H1 (cell line): Measurements from ENCODE around the gene UBC. TPM values are rescaled to one million over a fixed set of nuclear protein-coding genes. Genes with fewer than 3 reads are reported as not detected.

Experiments used
- CTCF ChIA-PET: fragments of 300-600 bp; sonication (Branson Sonifier 250); formaldehyde crosslinking; loops from one replicate; lab custom pipeline; 2021; ENCODE audit not compliant: partially characterized antibody; lab: Charles Lee
- POLR2A ChIA-PET: fragments of 300-600 bp; sonication (Branson Sonifier 250); formaldehyde crosslinking; loops from one replicate; lab custom pipeline; 2021; ENCODE audit warnings: inconsistent platforms; ENCODE audit not compliant: partially characterized antibody; lab: Charles Lee
- DNase-seq, 2 experiments: peaks; one replicate each; pipeline versions ENCODE4 v3.0.0 to v3.0.0-alpha.2; 2010 to 2022; ENCODE audit warnings: low spot score in 2 of 2, low read depth in 1 of 2, mixed read lengths in 1 of 2
- FAIRE-seq: peaks from 2 replicates; lab custom pipeline; 2011; peaks lifted over from hg19 to GRCh38; lab: Jason Lieb, UNC
- H2AFZ ChIP-seq: 2 replicates; pipeline ENCODE4 v1.8.1; 2012; ENCODE audit warnings: low read length, inconsistent platforms
- H2AK5ac ChIP-seq: 2 replicates; pipeline ENCODE4 v1.6.1; 2013; ENCODE audit warnings: low read depth, low read length
- H2BK120ac ChIP-seq: replicated peaks from 2 replicates; pipeline ENCODE3; 2013; ENCODE audit warnings: low read depth, low read length, inconsistent platforms
- H2BK12ac ChIP-seq: 2 replicates; pipeline ENCODE4 v1.6.1; 2013; ENCODE audit warnings: low read depth, low read length
- H2BK15ac ChIP-seq: 2 replicates; pipeline ENCODE4 v1.6.1; 2013; ENCODE audit warnings: low read length
- H2BK20ac ChIP-seq: 2 replicates; pipeline ENCODE4 v1.6.1; 2013; ENCODE audit warnings: low read length
- H2BK5ac ChIP-seq: 2 replicates; pipeline ENCODE4 v1.6.1; 2013; ENCODE audit warnings: low read depth, low read length
- H3K14ac ChIP-seq: 2 replicates; pipeline ENCODE4 v1.6.1; 2013; ENCODE audit warnings: inconsistent platforms; ENCODE audit not compliant: insufficient read length
- H3K18ac ChIP-seq: 2 replicates; pipeline ENCODE4 v1.6.1; 2013; ENCODE audit warnings: low read length; ENCODE audit errors: extremely low read depth
- H3K23ac ChIP-seq: 2 replicates; pipeline ENCODE4 v1.6.1; 2013; ENCODE audit warnings: inconsistent platforms; ENCODE audit not compliant: insufficient read length
- H3K23me2 ChIP-seq: 2 replicates; pipeline ENCODE4 v1.6.1; 2013; ENCODE audit warnings: low read depth, low read length
- H3K27ac ChIP-seq: 2 replicates; pipeline ENCODE4 v1.6.1; 2011; ENCODE audit warnings: low read depth, low read length, inconsistent platforms
- H3K27me3 ChIP-seq, 4 experiments: replicated peaks in 1 of 4; 1 replicate in 1 of 4; 2 replicates in 3 of 4; pipeline versions ENCODE4 v1.6.1 to v1.8.1; 2011 to 2013; ENCODE audit warnings: low read length in 3 of 4, mild to moderate bottlenecking in 3 of 4, inconsistent platforms in 2 of 4, mixed read lengths in 2 of 4, moderate library complexity in 1 of 4; ENCODE audit not compliant: control insufficient read depth in 3 of 4, insufficient read depth in 3 of 4; ENCODE audit errors: extremely low read depth in 1 of 4
- H3K36me3 ChIP-seq, 4 experiments: 2 replicates each; pipeline versions ENCODE4 v1.6.1 to v1.8.1; 2011 to 2013; ENCODE audit warnings: mild to moderate bottlenecking in 4 of 4, low read length in 3 of 4, moderate library complexity in 2 of 4, control low read depth in 1 of 4, inconsistent platforms in 1 of 4; ENCODE audit not compliant: insufficient read depth in 4 of 4, control insufficient read depth in 2 of 4
- H3K4ac ChIP-seq: replicated peaks from 2 replicates; pipeline ENCODE3; 2013; ENCODE audit warnings: low read length, low read depth, mixed read lengths, inconsistent platforms; ENCODE audit not compliant: insufficient read length
- H3K4me1 ChIP-seq, 4 experiments: replicated peaks in 1 of 4; 1 replicate in 1 of 4; 2 replicates in 3 of 4; pipeline versions ENCODE4 v1.6.1 to v1.8.1; 2011 to 2013; ENCODE audit warnings: low read length in 3 of 4, inconsistent platforms in 2 of 4, mixed read lengths in 1 of 4; ENCODE audit not compliant: insufficient read depth in 4 of 4, control insufficient read depth in 3 of 4
- H3K4me2 ChIP-seq, 2 experiments: 2 replicates each; pipeline versions ENCODE4 v1.6.1 to v1.8.1; 2011 to 2013; ENCODE audit warnings: low read depth in 2 of 2, low read length in 2 of 2, control low read depth in 1 of 2, inconsistent platforms in 1 of 2, mild to moderate bottlenecking in 1 of 2; ENCODE audit not compliant: insufficient read depth in 1 of 2
- H3K4me3 ChIP-seq, 4 experiments: fragments of 200-600, 300-600 bp in 1 of 4; sonication (generic), shearing (Covaris generic), sonication (Bioruptor Twin) in 1 of 4; 2 replicates each; pipeline versions ENCODE4 v1.5.1 to v1.8.1; 2011 to 2016; ENCODE audit warnings: low read length in 4 of 4, low read depth in 3 of 4, control low read depth in 2 of 4, inconsistent platforms in 2 of 4, mild to moderate bottlenecking in 2 of 4, mixed read lengths in 1 of 4, moderate library complexity in 1 of 4; ENCODE audit not compliant: insufficient read depth in 2 of 4; ENCODE audit errors: extremely low read depth in 1 of 4
- H3K56ac ChIP-seq: replicated peaks from 2 replicates; pipeline ENCODE3; 2013; ENCODE audit warnings: low read depth, mild to moderate bottlenecking, mixed read lengths, low read length, inconsistent platforms; ENCODE audit not compliant: insufficient read length
- H3K79me1 ChIP-seq: 2 replicates; pipeline ENCODE4 v1.6.1; 2013; ENCODE audit warnings: low read depth, low read length, control low read depth
- H3K79me2 ChIP-seq, 2 experiments: 2 replicates each; pipeline versions ENCODE4 v1.6.1 to v1.8.1; 2012 to 2013; ENCODE audit warnings: low read length in 2 of 2, mild to moderate bottlenecking in 2 of 2, inconsistent platforms in 1 of 2; ENCODE audit not compliant: insufficient read depth in 2 of 2, control insufficient read depth in 1 of 2
- H3K9ac ChIP-seq, 4 experiments: replicated peaks in 1 of 4; 1 replicate in 1 of 4; 2 replicates in 3 of 4; pipeline versions ENCODE4 v1.6.1 to v1.8.1; 2011 to 2013; ENCODE audit warnings: low read depth in 3 of 4, low read length in 3 of 4, control low read depth in 2 of 4, mild to moderate bottlenecking in 2 of 4, moderate library complexity in 2 of 4, inconsistent platforms in 1 of 4; ENCODE audit errors: extremely low read depth in 1 of 4
- H3K9me3 ChIP-seq, 2 experiments: 2 replicates each; pipeline versions ENCODE4 v1.6.1 to v1.8.1; 2012 to 2013; ENCODE audit warnings: mild to moderate bottlenecking in 2 of 2, moderate library complexity in 2 of 2, control low read depth in 1 of 2, inconsistent platforms in 1 of 2, low read depth in 1 of 2, low read length in 1 of 2, mixed read lengths in 1 of 2; ENCODE audit not compliant: insufficient read depth in 2 of 2
- H4K20me1 ChIP-seq, 2 experiments: replicated peaks in 1 of 2; 2 replicates each; pipeline versions ENCODE3 to v1.8.1; 2011 to 2013; ENCODE audit warnings: inconsistent platforms in 2 of 2, low read length in 2 of 2, mild to moderate bottlenecking in 1 of 2; ENCODE audit not compliant: insufficient read depth in 2 of 2, control insufficient read depth in 1 of 2
- H4K5ac ChIP-seq: 2 replicates; pipeline ENCODE4 v1.6.1; 2013; ENCODE audit warnings: low read length, low read depth, mixed read lengths, inconsistent platforms; ENCODE audit not compliant: insufficient read length
- H4K8ac ChIP-seq: 2 replicates; pipeline ENCODE4 v1.8.0; 2013; ENCODE audit warnings: mild to moderate bottlenecking, moderate library complexity, low read length, inconsistent platforms; ENCODE audit not compliant: insufficient read depth; ENCODE audit errors: extremely low read depth
- H4K91ac ChIP-seq: replicated peaks from 2 replicates; pipeline ENCODE3; 2013; ENCODE audit warnings: low read length, mixed read lengths, inconsistent platforms; ENCODE audit not compliant: insufficient read length
- CEBPB ChIP-seq: IDR thresholded peaks from 2 replicates; pipeline ENCODE4 v1.6.1; 2012; ENCODE audit warnings: low read depth, low read length
- CREB1 ChIP-seq: IDR thresholded peaks from 2 replicates; pipeline ENCODE4 v1.6.1; 2012; ENCODE audit warnings: inconsistent platforms
- GTF2F1 ChIP-seq: IDR thresholded peaks from 2 replicates; pipeline ENCODE4 v1.6.1; 2012; ENCODE audit warnings: low read depth, low read length, improper control_type of control experiment, borderline replicate concordance
- POLR2A ChIP-seq, 2 experiments: IDR thresholded peaks; 1 replicate in 1 of 2; 2 replicates in 1 of 2; pipeline ENCODE4 v1.6.1; 2011; ENCODE audit warnings: low read depth in 2 of 2, low read length in 2 of 2, mild to moderate bottlenecking in 2 of 2; ENCODE audit errors: control extremely low read depth in 1 of 2
- RFX5 ChIP-seq: IDR thresholded peaks from 2 replicates; pipeline ENCODE4 v1.6.1; 2011; ENCODE audit warnings: low read depth, low read length, improper control_type of control experiment, borderline replicate concordance
- WGBS, 2 experiments: shearing (Covaris generic) in 1 of 2; methylation state at CpG; one replicate each; pipeline versions ENCODE4 v1.1.6 to v1.1.7; 2013 to 2015; ENCODE audit warnings: low lambda C conversion rate in 2 of 2, mixed read lengths in 2 of 2, inconsistent platforms in 1 of 2, low coverage in 1 of 2, missing lambda C conversion rate in 1 of 2; ENCODE audit not compliant: insufficient replicate concordance in 2 of 2, insufficient coverage in 1 of 2, insufficient read length in 1 of 2; ENCODE audit errors: extremely low coverage in 1 of 2, missing lambda C conversion rate in 1 of 2; 5-methylcytosine and 5-hydroxymethylcytosine counted together
- polyA plus RNA-seq, 7 experiments: library from polyadenylated mRNA; depleted of rRNA in 3 of 7; stranded (reverse) in 5 of 7; unstranded in 2 of 7; fragments of >200 nt in 5 of 7; fragments of 200-250 nt in 2 of 7; gene quantifications; 1 replicate in 5 of 7; 2 replicates in 1 of 7; 4 replicates in 1 of 7; pipeline versions ENCODE4 v1.2.1 to v1.2.3, GENCODE V29; 2011 to 2013; ENCODE audit warnings: missing spikeins in 2 of 7, mixed read lengths in 2 of 7
- total RNA-seq: library from RNA; stranded (reverse); fragmentation: NEBNext Ultra II Directional; extraction: Animal tissue kit (Norgen Biotek cat#: 25700); gene quantifications from 2 replicates; pipeline ENCODE4 v1.2.1, GENCODE V29; 2021
- TF ChIP-seq, protein P1 (sequence below): IDR thresholded peaks from 2 replicates; pipeline ENCODE4 v1.6.1; 2012; ENCODE audit warnings: inconsistent platforms

Gene UBC
- total and polyA plus RNA-seq, 2 of the 8 experiments (the other 6 are each of a cell fraction or from before 2014, with no cell fraction given): 559 to 749 TPM

- Histone ChIP-seq H3K36me3 (no peaks in the 10 kb centered on the region), H3K4me2 (no peak overlapping the region), H4K5ac (no peak overlapping the region), H3K79me1 (no peaks in the 10 kb centered on the region), H3K27ac (no peak overlapping the region), H3K4ac (no peak overlapping the region), H4K91ac (no peak overlapping the region), H2BK12ac (no peak overlapping the region), H3K4me1 (peaks cover 0 to 2% (median under 1%) of the 10 kb centered on the region in 4 experiments; a peak in 3 of 7 replicates), H2BK15ac (no peak overlapping the region), H4K20me1 (peaks cover 0 to 2% of the 10 kb centered on the region in 2 experiments), H2BK120ac (no peak overlapping the region), H3K18ac (no peak overlapping the region), H3K9ac (no peak overlapping the region), H3K4me3 (no peak overlapping the region), H3K23ac (no peak overlapping the region), H3K9me3 (no peaks in the 10 kb centered on the region), H3K14ac (no peak overlapping the region), H2BK20ac (no peak overlapping the region), H3K79me2 (no peaks in the 10 kb centered on the region), H2AFZ (no peak overlapping the region), H3K27me3 (no peaks in the 10 kb centered on the region), H3K56ac (no peak overlapping the region), H4K8ac (no peak overlapping the region), H3K23me2 (peaks cover 3% of the 10 kb centered on the region; the same call in 1 of the 2 replicates)
- no peak for DNase-seq
- ChIA-PET CTCF (interaction anchor here (1.4 to 1.8 kb wide), 2 partner anchors 13 to 26 kb away, joined by 3 to 5 read pairs; no protein-coding TSS in a partner anchor), POLR2A (interaction anchor here (1.3 to 1.6 kb wide), 2 partner anchors 8 to 10 kb away, joined by 4 to 5 read pairs; partner anchors contain the start of gene SCARB1)
- peak; percentile 13 for FAIRE-seq
- WGBS, 2 experiments: 87% methylated on average over 4 of the region's 4 CpGs; no CpG with 5 or more reads in 1 of the 2 experiments
- no peak for TF ChIP-seq CEBPB
- no peak for TF ChIP-seq CREB1
- no peak for TF ChIP-seq GTF2F1
- no peak for TF ChIP-seq RFX5
- no peak for TF ChIP-seq POLR2A (IDR thresholded peaks at IDR 0.05; ENCODE audit: control extremely low read depth in 1 of 2, low read depth in 2 of 2, low read length in 2 of 2)
- TF ChIP-seq, protein P1, sequence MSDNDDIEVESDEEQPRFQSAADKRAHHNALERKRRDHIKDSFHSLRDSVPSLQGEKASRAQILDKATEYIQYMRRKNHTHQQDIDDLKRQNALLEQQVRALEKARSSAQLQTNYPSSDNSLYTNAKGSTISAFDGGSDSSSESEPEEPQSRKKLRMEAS: no peak
- TF ChIP-seq, all 59 proteins: peak for 0
- Histone ChIP-seq H2BK5ac (no peak overlapping the region), H2AK5ac (no peak overlapping the region)
Measured at GRCh38 chr12:124874188-124874587, 40.3 kb downstream of the UBC start.
